Liver (tissue), 9 donors: ENCODE measurements around the gene ARMC9. TPM values are rescaled to one million over a fixed set of nuclear protein-coding genes. Genes with fewer than 3 reads are reported as not detected.

Source experiments
- DNase-seq: peaks from one replicate; pipeline ENCODE4 v3.0.0-alpha.2; 2017; ENCODE audit warnings: low spot score
- H3K27ac ChIP-seq, 2 donors: one replicate each; pipeline ENCODE4 v1.7.0; 2013; ENCODE audit warnings: inconsistent platforms in 2 of 2, low read length in 2 of 2, control low read depth in 1 of 2, low read depth in 1 of 2, mild to moderate bottlenecking in 1 of 2
- H3K27me3 ChIP-seq, 4 donors: one replicate each; pipeline versions ENCODE4 v1.6.1 to v1.7.0; 2013; ENCODE audit warnings: low read length in 3 of 4, inconsistent platforms in 1 of 4, mild to moderate bottlenecking in 1 of 4, moderate library complexity in 1 of 4; ENCODE audit not compliant: control insufficient read depth in 4 of 4, insufficient read depth in 4 of 4
- H3K36me3 ChIP-seq, 4 donors: one replicate each; pipeline versions ENCODE4 v1.6.1 to v1.7.0; 2013; ENCODE audit warnings: low read length in 3 of 4, mild to moderate bottlenecking in 3 of 4, low read depth in 1 of 4, moderate library complexity in 1 of 4; ENCODE audit not compliant: control insufficient read depth in 4 of 4, insufficient read depth in 3 of 4
- H3K4me1 ChIP-seq, 4 donors: one replicate each; pipeline versions ENCODE4 v1.6.1 to v1.7.0; 2013; ENCODE audit warnings: low read length in 3 of 4, mild to moderate bottlenecking in 3 of 4, moderate library complexity in 1 of 4; ENCODE audit not compliant: control insufficient read depth in 4 of 4, insufficient read depth in 4 of 4
- H3K4me3 ChIP-seq, 3 donors: one replicate each; pipeline versions ENCODE4 v1.6.1 to v1.7.0; 2013; ENCODE audit warnings: low read length in 3 of 3, control low read depth in 1 of 3, low read depth in 1 of 3, mild to moderate bottlenecking in 1 of 3
- H3K9ac ChIP-seq, 2 donors: one replicate each; pipeline ENCODE4 v1.7.0; 2013; ENCODE audit warnings: low read length in 2 of 2, mild to moderate bottlenecking in 2 of 2, moderate library complexity in 2 of 2, control low read depth in 1 of 2, low read depth in 1 of 2
- H3K9me3 ChIP-seq, 4 donors: one replicate each; pipeline versions ENCODE4 v1.6.1 to v1.7.0; 2013; ENCODE audit warnings: low read length in 3 of 4; ENCODE audit not compliant: control insufficient read depth in 4 of 4
- ATF3 ChIP-seq: IDR thresholded peaks from 2 replicates; pipeline ENCODE4 v1.6.1; 2016; ENCODE audit warnings: antibody characterized with exemption
- EGR1 ChIP-seq, 2 donors: IDR thresholded peaks; 2 replicates each; pipeline ENCODE4 v1.6.1; 2016 to 2018; ENCODE audit warnings: antibody characterized with exemption in 2 of 2, low read depth in 2 of 2
- FOXA1 ChIP-seq: IDR thresholded peaks from 2 replicates; pipeline ENCODE4 v1.6.1; 2016; ENCODE audit warnings: antibody characterized with exemption
- FOXA2 ChIP-seq: IDR thresholded peaks from 2 replicates; pipeline ENCODE4 v1.6.1; 2016; ENCODE audit warnings: antibody characterized with exemption
- GABPA ChIP-seq, 2 donors: IDR thresholded peaks in 1 of 2; conservative IDR thresholded peaks in 1 of 2; 2 replicates each; pipeline ENCODE4 v1.6.1; 2016; ENCODE audit warnings: antibody characterized with exemption in 2 of 2, mild to moderate bottlenecking in 1 of 2, moderate library complexity in 1 of 2
- JUND ChIP-seq, 2 donors: IDR thresholded peaks; 2 replicates each; pipeline ENCODE4 v1.6.1; 2016; ENCODE audit warnings: antibody characterized with exemption in 2 of 2
- MAX ChIP-seq: IDR thresholded peaks from 2 replicates; pipeline ENCODE4 v1.6.1; 2016; ENCODE audit warnings: antibody characterized with exemption
- NR2F2 ChIP-seq: IDR thresholded peaks from 2 replicates; pipeline ENCODE4 v1.6.1; 2016; ENCODE audit warnings: antibody characterized with exemption
- RAD21 ChIP-seq, 2 donors: IDR thresholded peaks; 2 replicates each; pipeline ENCODE4 v1.6.1; 2016; ENCODE audit warnings: antibody characterized with exemption in 2 of 2, mild to moderate bottlenecking in 2 of 2
- REST ChIP-seq: IDR thresholded peaks from 2 replicates; pipeline ENCODE4 v1.6.1; 2016; ENCODE audit warnings: antibody characterized with exemption, mild to moderate bottlenecking
- RXRA ChIP-seq, 2 donors: IDR thresholded peaks; 2 replicates each; pipeline ENCODE4 v1.6.1; 2017 to 2018; ENCODE audit warnings: antibody characterized with exemption in 2 of 2, mild to moderate bottlenecking in 1 of 2
- SP1 ChIP-seq: IDR thresholded peaks from 2 replicates; pipeline ENCODE4 v1.6.1; 2018; ENCODE audit warnings: antibody characterized with exemption, mild to moderate bottlenecking
- TAF1 ChIP-seq: conservative IDR thresholded peaks from 2 replicates; pipeline ENCODE4 v1.6.1; 2016; ENCODE audit warnings: antibody characterized with exemption, mild to moderate bottlenecking
- ZBTB33 ChIP-seq: IDR thresholded peaks from 2 replicates; pipeline ENCODE4 v1.6.1; 2016; ENCODE audit warnings: antibody characterized with exemption
- WGBS: extraction: QIAGEN DNeasy Blood & Tissue Kit; methylation state at CpG from one replicate; pipeline ENCODE4 v1.1.7; 2013; 5-methylcytosine and 5-hydroxymethylcytosine counted together
- polyA plus RNA-seq, 2 donors: library from polyadenylated mRNA; stranded (reverse) in 1 of 2; unstranded in 1 of 2; fragments of 200-250 nt in 1 of 2; fragments of >200 nt in 1 of 2; fragmentation: Nextera tagmentation in 1 of 2; extraction: Ambion mirVana in 1 of 2; gene quantifications; one replicate each; pipeline versions ENCODE4 v1.2.1 to v1.2.3, GENCODE V29; 2013 to 2015
- total RNA-seq, 2 donors: library from RNA; depleted of rRNA; stranded (reverse); fragments of >200 nt; gene quantifications; one replicate each; pipeline ENCODE4 v1.2.3, GENCODE V29; 2014
- donor health status: healthy.
- donor health status: healthy.
- donor health status: healthy.
- donor health status: healthy.
- donor health status: healthy.

The ARMC9 gene
- total and polyA plus RNA-seq, 4 donors: 1.1 to 2.3 (median 1.8) TPM

GRCh38 chr2:231172025-231172424 lies 26.4 kb upstream of the ARMC9 start (continued):
- TF ChIP-seq ATF3 (no peak), RAD21 (IDR thresholded peaks at IDR 0.05) (no peak), FOXA2 (no peak), RXRA (IDR thresholded peaks at IDR 0.05) (no peak), MAX (no peak), NR2F2 (no peak), TAF1 (no peak), FOXA1 (no peak), GABPA (IDR thresholded peaks at IDR 0.05 in 1 of 2, conservative IDR thresholded peaks at IDR 0.05 in 1 of 2) (no peak)

GRCh38 chr2:231174211-231174651 lies 24.2 kb upstream of the ARMC9 start:
- Histone ChIP-seq H3K9me3 (no peaks in the 10 kb centered on the region), H3K36me3 (peaks cover 1 to 25% (median 23%) of the 10 kb centered on the region in 4 donors), H3K9ac (no peak overlapping the region), H3K4me3 (no peak overlapping the region), H3K27me3 (no peaks in the 10 kb centered on the region), H3K4me1 (no peaks in the 10 kb centered on the region), H3K27ac (no peak overlapping the region)
- 59% methylated on average over 2 of the region's 2 CpGs for WGBS
- DNase-seq: no peak
- TF ChIP-seq REST: no peak
- peak; percentile 38 for TF ChIP-seq NR2F2
- no peak for TF ChIP-seq ATF3
- TF ChIP-seq MAX: no peak
- TF ChIP-seq GABPA (IDR thresholded peaks at IDR 0.05 in 1 of 2, conservative IDR thresholded peaks at IDR 0.05 in 1 of 2): no peak
- TF ChIP-seq EGR1 (IDR thresholded peaks at IDR 0.05; ENCODE audit: low read depth in 2 of 2): no peak
- no peak for TF ChIP-seq JUND (IDR thresholded peaks at IDR 0.05)
- no peak for TF ChIP-seq SP1
- no peak for TF ChIP-seq ZBTB33
- no peak for TF ChIP-seq FOXA1
- peak in 1 of 2 donors; percentile 3 for TF ChIP-seq RAD21 (IDR thresholded peaks at IDR 0.05)

GRCh38 chr2:231176066-231176465 lies 22.4 kb upstream of the ARMC9 start:
- Histone ChIP-seq H3K27me3 (no peaks in the 10 kb centered on the region), H3K9ac (no peak overlapping the region), H3K27ac (no peak overlapping the region), H3K9me3 (no peaks in the 10 kb centered on the region), H3K4me3 (no peak overlapping the region), H3K36me3 (peaks cover 1 to 16% (median 10%) of the 10 kb centered on the region in 4 donors), H3K4me1 (no peaks in the 10 kb centered on the region)
- TF ChIP-seq RXRA (IDR thresholded peaks at IDR 0.05) (no peak), MAX (no peak), SP1 (no peak), JUND (IDR thresholded peaks at IDR 0.05) (no peak)
- DNase-seq: no peak
- 89% methylated on average over 2 of the region's 2 CpGs for WGBS
